A673 (cell line): Measurements from ENCODE around the gene TMEM259. TPM values are rescaled to one million over a fixed set of nuclear protein-coding genes. Genes with fewer than 3 reads are reported as not detected.

Experiments used
- BruUV-seq: library from RNA; stranded (reverse); fragments of 400-500 nt; replicated peaks from 2 replicates; lab custom pipeline; 2021; lab: Mats Ljungman, UMichigan
- CTCF ChIA-PET: fragments of 300-600 bp; sonication (Branson Sonifier 250); formaldehyde crosslinking; loops from one replicate; lab custom pipeline; 2022; ENCODE audit warnings: antibody characterized with exemption; lab: Charles Lee
- POLR2A ChIA-PET: fragments of 300-600 bp; sonication (Branson Sonifier 250); formaldehyde crosslinking; loops from one replicate; lab custom pipeline; 2022; ENCODE audit warnings: antibody characterized with exemption; ENCODE audit not compliant: low non-redundant PET; lab: Charles Lee
- DNase-seq: peaks from one replicate; pipeline ENCODE4 v3.0.0-alpha.2; 2015; ENCODE audit warnings: low spot score
- H3K27ac ChIP-seq: fragments of 200-600 bp; sonication (generic); 2 replicates; pipeline ENCODE4 v1.5.1; 2016; ENCODE audit warnings: mixed run types, low read depth, mild to moderate bottlenecking, mixed read lengths, antibody characterized with exemption, low read length; ENCODE audit not compliant: poor library complexity, severe bottlenecking
- H3K27me3 ChIP-seq: fragments of 200-600 bp; sonication (generic); replicated peaks from 2 replicates; pipeline ENCODE4 v1.6.1; 2017; ENCODE audit warnings: mixed run types, low read depth, mild to moderate bottlenecking, mixed read lengths, antibody characterized with exemption, low read length; ENCODE audit not compliant: insufficient read depth, poor library complexity
- H3K36me3 ChIP-seq: fragments of 200-600 bp; sonication (generic); 2 replicates; pipeline ENCODE4 v1.6.1; 2016; ENCODE audit warnings: mixed run types, mild to moderate bottlenecking, mixed read lengths, antibody characterized with exemption, low read length; ENCODE audit not compliant: insufficient read depth, poor library complexity, severe bottlenecking
- H3K4me1 ChIP-seq: fragments of 200-600 bp; sonication (generic); 2 replicates; pipeline ENCODE4 v1.6.1; 2017; ENCODE audit warnings: mixed run types, mild to moderate bottlenecking, mixed read lengths, antibody characterized with exemption, low read length; ENCODE audit not compliant: insufficient read depth, poor library complexity, severe bottlenecking
- H3K4me3 ChIP-seq: fragments of 200-600 bp; sonication (generic); 2 replicates; pipeline ENCODE4 v1.5.1; 2016; ENCODE audit warnings: low read depth, mixed run types, mild to moderate bottlenecking, mixed read lengths, low read length; ENCODE audit not compliant: poor library complexity, severe bottlenecking
- H3K9me3 ChIP-seq: fragments of 200-600 bp; sonication (generic); 2 replicates; pipeline ENCODE4 v1.6.1; 2016; ENCODE audit warnings: mixed run types, low read depth, mild to moderate bottlenecking, mixed read lengths, antibody characterized with exemption, low read length; ENCODE audit not compliant: poor library complexity, severe bottlenecking
- CTCF ChIP-seq: fragments of 300-800, 200-600 bp; sonication (generic); conservative IDR thresholded peaks from 2 replicates; pipeline ENCODE4 v1.5.1; 2017; ENCODE audit warnings: low read depth, mild to moderate bottlenecking, antibody characterized with exemption, low read length, moderate library complexity, mixed read lengths
- EZH2 ChIP-seq: fragments of 200-600 bp; sonication (generic); IDR thresholded peaks from 2 replicates; pipeline ENCODE4 v1.6.1; 2017; ENCODE audit warnings: borderline replicate concordance, low read depth, mild to moderate bottlenecking, mixed read lengths, antibody characterized with exemption, low read length; ENCODE audit not compliant: poor library complexity, severe bottlenecking
- intact Hi-C: fragments of 100-400 bp; cut with micrococcal nuclease; formaldehyde crosslinking; loops from one replicate; pipeline ENCODE4 v1.10.0; 2022; ENCODE audit not compliant: unreplicated experiment
- total RNA-seq: library from RNA; stranded (reverse); gene quantifications from 2 replicates; pipeline ENCODE4 v1.2.3, GENCODE V29; 2021

Gene TMEM259
- total RNA-seq, 1 experiment from 2014 or later: 151 TPM

- no TSS peak for BruUV-seq
- POLR2A ChIA-PET: interaction anchor here (0.6 kb wide), 1 partner anchor 98 kb away, joined by 9 read pairs; no protein-coding TSS in a partner anchor
These were observed 1.8 kb downstream of the TMEM259 start for GRCh38 chr19:1018932-1019615.

GRCh38 chr19:1018393-1018792 is 2.5 kb downstream of the TMEM259 start:
- intact Hi-C loops: no loop called here
- peak overlapping the region; percentile 61 for H3K27ac ChIP-seq
- CTCF ChIA-PET: no interaction called here

More at GRCh38 chr19:1018932-1019615, 1.8 kb downstream of the TMEM259 start:
- no peaks in the 10 kb centered on the region for H3K9me3 ChIP-seq
- TF ChIP-seq CTCF (no peak), EZH2 (no peak)
- no peaks in the 10 kb centered on the region for H3K27me3 ChIP-seq
- CTCF ChIA-PET: no interaction called here
- peaks cover 30% of the 10 kb centered on the region for H3K4me1 ChIP-seq
- H3K4me3 ChIP-seq: peak overlapping the region; percentile 100
- intact Hi-C loops: no loop called here
- peak overlapping the region; percentile 98 for H3K27ac ChIP-seq
- peaks cover 6% of the 10 kb centered on the region for H3K36me3 ChIP-seq
- no peak for DNase-seq

GRCh38 chr19:1017906-1018305 is 3.0 kb downstream of the TMEM259 start:
- CTCF ChIA-PET: no interaction called here
- Histone ChIP-seq H3K9me3 (no peaks in the 10 kb centered on the region), H3K4me1 (peaks cover 30% of the 10 kb centered on the region), H3K36me3 (peaks cover 16% of the 10 kb centered on the region), H3K4me3 (no peak overlapping the region), H3K27ac (peak overlapping the region; percentile 61), H3K27me3 (no peaks in the 10 kb centered on the region)
- POLR2A ChIA-PET: no interaction called here
- no TSS peak for BruUV-seq
- intact Hi-C loops: no loop called here
- TF ChIP-seq EZH2 (no peak), CTCF (no peak)
- DNase-seq: no peak

More at GRCh38 chr19:1018393-1018792, 2.5 kb downstream of the TMEM259 start:
- POLR2A ChIA-PET: no interaction called here
- no TSS peak for BruUV-seq
- Histone ChIP-seq H3K27me3 (no peaks in the 10 kb centered on the region), H3K36me3 (peaks cover 11% of the 10 kb centered on the region), H3K4me1 (peaks cover 30% of the 10 kb centered on the region), H3K9me3 (no peaks in the 10 kb centered on the region), H3K4me3 (no peak overlapping the region)
- DNase-seq: no peak
- no peak for TF ChIP-seq EZH2
- TF ChIP-seq CTCF: no peak
